Measurements from ENCODE around the gene TNFRSF4. TPM values are rescaled to one million over a fixed set of nuclear protein-coding genes. Genes with fewer than 3 reads are reported as not detected.

TNFRSF4 gene
- total and polyA plus RNA-seq, 8 donors: 0.55 to 4.5 (median 2.9) TPM; not detected in 4

DNA sequence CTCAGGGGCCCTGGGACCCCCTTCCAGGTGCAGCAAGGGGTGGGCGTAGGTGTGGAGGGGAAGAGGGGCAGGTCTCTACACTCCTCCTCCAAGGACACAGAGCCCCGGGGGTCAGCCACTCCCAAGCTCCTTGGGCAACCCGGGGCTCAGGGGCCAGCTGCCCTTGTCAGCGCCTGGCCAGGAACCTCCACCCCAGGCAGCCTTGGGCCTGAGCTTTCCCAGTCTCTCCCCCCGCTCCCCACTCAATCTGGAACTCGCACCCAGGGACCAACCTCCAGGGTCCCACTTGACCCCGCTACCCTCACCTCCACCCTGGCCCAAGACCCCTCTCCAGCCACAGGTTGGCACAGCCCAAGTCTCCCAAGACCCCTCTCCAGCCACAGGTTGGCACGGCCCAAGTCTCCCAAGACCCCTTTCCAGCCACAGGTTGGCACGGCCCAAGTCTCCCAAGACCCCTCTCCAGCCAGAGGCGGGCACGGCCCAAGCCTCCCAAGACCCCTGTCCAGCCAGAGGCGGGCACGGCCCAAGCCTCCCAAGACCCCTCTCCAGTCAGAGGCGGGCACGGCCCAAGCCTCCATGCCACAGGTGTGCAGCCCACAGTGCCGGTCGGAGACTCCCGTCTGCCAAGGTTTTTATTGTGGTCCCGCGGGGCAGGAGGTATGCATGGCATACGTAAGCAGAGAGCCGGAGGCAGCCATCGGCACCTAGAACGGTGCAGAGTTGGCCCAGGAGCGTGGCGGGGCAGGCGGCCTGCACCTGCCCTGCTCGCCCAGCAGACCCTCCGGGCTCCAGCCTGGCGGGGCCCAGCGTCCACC, 3.0 kb downstream of the TNFRSF4 start:
- DNase-seq: no peak
- WGBS, 5 donors: 91 to 95% (median 93%) methylated on average over 23 to 31 of the region's 31 CpGs
- H3K9me3 ChIP-seq: no peaks in the 10 kb centered on the region
- H3K27me3 ChIP-seq: peaks cover 6 to 45% (median 23%) of the 10 kb centered on the region in 3 donors
- H3K4me1 ChIP-seq: peaks cover 20 to 64% (median 56%) of the 10 kb centered on the region in 4 donors
- TF ChIP-seq EP300 (IDR thresholded peaks at IDR 0.05) (no peak), POLR2AphosphoS5 (IDR thresholded peaks at IDR 0.05) (no peak), POLR2A (IDR thresholded peaks at IDR 0.05) (no peak)
- TF ChIP-seq, protein P1, sequence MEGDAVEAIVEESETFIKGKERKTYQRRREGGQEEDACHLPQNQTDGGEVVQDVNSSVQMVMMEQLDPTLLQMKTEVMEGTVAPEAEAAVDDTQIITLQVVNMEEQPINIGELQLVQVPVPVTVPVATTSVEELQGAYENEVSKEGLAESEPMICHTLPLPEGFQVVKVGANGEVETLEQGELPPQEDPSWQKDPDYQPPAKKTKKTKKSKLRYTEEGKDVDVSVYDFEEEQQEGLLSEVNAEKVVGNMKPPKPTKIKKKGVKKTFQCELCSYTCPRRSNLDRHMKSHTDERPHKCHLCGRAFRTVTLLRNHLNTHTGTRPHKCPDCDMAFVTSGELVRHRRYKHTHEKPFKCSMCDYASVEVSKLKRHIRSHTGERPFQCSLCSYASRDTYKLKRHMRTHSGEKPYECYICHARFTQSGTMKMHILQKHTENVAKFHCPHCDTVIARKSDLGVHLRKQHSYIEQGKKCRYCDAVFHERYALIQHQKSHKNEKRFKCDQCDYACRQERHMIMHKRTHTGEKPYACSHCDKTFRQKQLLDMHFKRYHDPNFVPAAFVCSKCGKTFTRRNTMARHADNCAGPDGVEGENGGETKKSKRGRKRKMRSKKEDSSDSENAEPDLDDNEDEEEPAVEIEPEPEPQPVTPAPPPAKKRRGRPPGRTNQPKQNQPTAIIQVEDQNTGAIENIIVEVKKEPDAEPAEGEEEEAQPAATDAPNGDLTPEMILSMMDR (IDR thresholded peaks at IDR 0.05): no peak
- H3K36me3 ChIP-seq: peaks cover 0 to 8% (median 6%) of the 10 kb centered on the region in 4 donors
- no peak overlapping the region for H3K4me3 ChIP-seq
- H3K27ac ChIP-seq: no peak overlapping the region
- intact Hi-C loops (cut with DNase I; ENCODE audit: low total_unique reads): no loop called here

DNA sequence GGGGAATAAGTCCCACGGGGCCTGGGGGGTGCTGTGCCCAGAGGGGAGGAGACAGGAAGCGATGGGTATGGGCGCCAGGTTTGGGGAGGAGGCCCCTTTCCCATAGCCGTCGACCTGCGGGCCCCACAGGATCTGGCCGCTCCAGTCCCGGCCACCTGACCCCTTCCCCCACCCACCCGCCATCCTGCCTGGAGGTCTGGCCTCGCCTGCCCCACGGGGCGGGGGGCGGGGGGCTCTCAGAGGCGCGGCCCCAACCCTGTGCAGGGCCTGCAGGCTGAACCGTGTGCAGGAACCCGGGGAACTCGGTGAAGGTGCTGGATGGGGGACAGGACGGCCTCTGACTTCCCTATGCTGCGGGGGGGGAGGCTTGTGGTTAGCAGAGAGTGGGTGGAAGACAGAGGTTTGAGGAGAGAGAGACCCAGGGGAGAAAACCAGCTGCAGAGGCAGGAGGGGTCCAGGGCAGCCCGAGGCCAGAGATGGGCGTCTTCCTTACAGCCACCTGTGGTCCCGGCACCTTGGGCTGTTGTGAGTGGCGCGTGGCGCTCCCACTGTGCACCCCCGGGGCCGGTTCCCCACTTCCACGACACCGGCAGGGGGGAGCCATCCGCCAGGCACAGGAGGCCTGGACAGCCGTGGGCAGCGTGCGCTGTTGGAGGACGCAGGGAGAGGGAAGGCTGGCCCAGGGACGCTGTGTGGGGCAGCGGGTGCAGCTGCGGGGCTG, 5.1 kb downstream of the TNFRSF4 start:
- Histone ChIP-seq H3K4me3 (peak overlapping the region in 2 of 4 donors; percentile 22 to 24), H3K36me3 (no peaks in the 10 kb centered on the region), H3K27me3 (peaks cover 6 to 62% (median 34%) of the 10 kb centered on the region in 3 donors), H3K9me3 (no peaks in the 10 kb centered on the region), H3K4me1 (peaks cover 22 to 52% (median 45%) of the 10 kb centered on the region in 4 donors), H3K27ac (peak overlapping the region in 3 of 5 donors; percentile 31 to 68 (median 43))
- TF ChIP-seq EP300 (IDR thresholded peaks at IDR 0.05) (no peak), POLR2AphosphoS5 (IDR thresholded peaks at IDR 0.05) (no peak)
- TF ChIP-seq, protein P1 (IDR thresholded peaks at IDR 0.05): no peak
- DNase-seq: no peak
- intact Hi-C loops (cut with DNase I; ENCODE audit: low total_unique reads): no loop called here
- 49 to 66% (median 57%) methylated on average over 28 to 38 of the region's 38 CpGs for WGBS, 5 donors

DNA sequence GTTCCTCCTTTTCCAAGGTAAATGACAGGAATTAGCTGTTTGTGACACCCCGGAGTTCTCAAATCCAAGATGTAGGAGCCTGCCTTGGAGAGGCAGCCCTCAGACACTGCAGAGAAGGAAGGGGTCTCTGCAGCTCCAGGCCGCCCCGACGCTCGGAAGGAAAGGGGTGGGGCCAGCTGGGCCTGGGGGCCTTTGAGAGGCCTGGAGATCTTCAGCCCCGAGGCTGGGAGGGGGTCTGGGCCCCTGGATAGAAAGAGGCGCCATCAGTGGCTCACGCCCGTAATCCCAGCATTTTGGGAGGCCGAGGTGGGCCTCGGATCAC, 6.4 kb downstream of the TNFRSF4 start:
- DNase-seq: no peak
- peak overlapping the region in 1 of 5 donors; percentile 68 for H3K27ac ChIP-seq
- 60 to 97% (median 70%) methylated on average over 6 to 11 of the region's 11 CpGs for WGBS, 5 donors

DNA sequence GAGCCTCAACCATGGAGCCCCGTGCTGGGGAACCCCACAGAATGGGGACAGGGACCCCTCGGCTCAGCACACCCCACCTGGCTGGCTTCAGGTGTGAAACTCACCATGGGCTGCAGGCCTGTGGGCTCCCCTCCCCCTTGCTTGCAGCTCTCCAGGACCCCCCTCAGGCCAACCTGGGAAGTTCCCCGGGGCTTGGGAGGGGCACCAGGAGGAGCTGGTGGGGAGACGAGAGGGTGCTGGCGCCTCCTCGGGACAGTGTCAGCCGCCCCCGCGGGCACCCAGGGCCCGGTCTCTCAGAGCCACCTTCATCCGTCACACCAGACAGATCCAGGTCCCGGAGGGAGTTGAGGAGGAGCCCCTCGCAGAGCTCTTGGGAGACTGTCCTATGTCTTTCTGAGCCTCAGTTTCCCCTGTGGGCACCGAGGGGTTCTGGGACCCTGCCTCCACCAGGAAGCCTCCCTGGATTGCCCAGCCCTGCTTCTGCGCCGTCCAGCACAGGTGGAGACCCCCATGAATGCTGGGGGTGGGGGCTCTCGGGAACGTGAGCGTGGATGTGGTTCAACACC, 6.9 kb downstream of the TNFRSF4 start:
- Histone ChIP-seq H3K9me3 (no peaks in the 10 kb centered on the region), H3K36me3 (no peaks in the 10 kb centered on the region), H3K27ac (no peak overlapping the region), H3K4me3 (no peak overlapping the region), H3K4me1 (peaks cover 18 to 39% (median 35%) of the 10 kb centered on the region in 4 donors), H3K27me3 (peaks cover 6 to 70% (median 48%) of the 10 kb centered on the region in 3 donors)
- DNase-seq: no peak
- intact Hi-C loops (cut with DNase I; ENCODE audit: low total_unique reads): no loop called here
- no peak for TF ChIP-seq EP300 (IDR thresholded peaks at IDR 0.05)
- no peak for TF ChIP-seq POLR2AphosphoS5 (IDR thresholded peaks at IDR 0.05)
- TF ChIP-seq POLR2A (IDR thresholded peaks at IDR 0.05): no peak
- TF ChIP-seq, protein P1 (IDR thresholded peaks at IDR 0.05): no peak
- WGBS, 5 donors: 36 to 56% (median 48%) methylated on average over 5 to 19 of the region's 19 CpGs

More for the DNA sequence above, 6.4 kb downstream of the TNFRSF4 start:
- Histone ChIP-seq H3K27me3 (peaks cover 6 to 66% (median 48%) of the 10 kb centered on the region in 3 donors), H3K36me3 (no peaks in the 10 kb centered on the region), H3K4me1 (peaks cover 18 to 39% (median 36%) of the 10 kb centered on the region in 4 donors), H3K9me3 (no peaks in the 10 kb centered on the region), H3K4me3 (no peak overlapping the region)
- TF ChIP-seq, protein P1 (IDR thresholded peaks at IDR 0.05): no peak
- TF ChIP-seq EP300 (IDR thresholded peaks at IDR 0.05) (no peak), POLR2A (IDR thresholded peaks at IDR 0.05) (no peak), POLR2AphosphoS5 (IDR thresholded peaks at IDR 0.05) (no peak)
- intact Hi-C loops (cut with DNase I; ENCODE audit: low total_unique reads): no loop called here
